ENCODE results near the gene FAM13B. TPM values are rescaled to one million over a fixed set of nuclear protein-coding genes. Genes with fewer than 3 reads are reported as not detected.
"Not testable (repeated sequence)": the region's sequence is repeated elsewhere in the genome, so short reads cannot be mapped to it uniquely, and the experiment has no call there.

Gene FAM13B
- polyA plus RNA-seq, 10 donors, result 17.1 to 26.6 (median 23.9) TPM

- no peak for DNase-seq
Measured at GRCh38 chr5:137975208-137975607, 57.7 kb downstream of the FAM13B start.

DNA sequence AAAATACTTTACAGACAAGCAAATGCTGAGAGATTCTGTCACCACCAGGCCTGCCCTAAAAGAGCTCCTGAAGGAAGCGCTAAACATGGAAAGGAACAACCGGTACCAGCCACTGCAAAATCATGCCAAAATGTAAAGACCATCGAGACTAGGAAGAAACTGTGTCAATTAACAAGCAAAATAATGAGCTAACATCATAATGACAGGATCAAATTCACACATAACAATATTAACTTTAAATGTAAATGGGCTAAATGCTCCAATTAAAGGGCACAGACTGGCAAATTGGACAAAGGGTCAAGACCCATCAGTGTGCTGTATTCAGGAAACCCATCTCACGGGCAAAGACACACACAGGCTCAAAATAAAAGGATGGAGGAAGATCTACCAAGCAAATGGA is 62.5 kb downstream of the FAM13B start:
- not testable (repeated sequence) for DNase-seq

GRCh38 chr5:137960819-137961218 is 72.1 kb downstream of the FAM13B start:
- DNase-seq, result no peak

DNA sequence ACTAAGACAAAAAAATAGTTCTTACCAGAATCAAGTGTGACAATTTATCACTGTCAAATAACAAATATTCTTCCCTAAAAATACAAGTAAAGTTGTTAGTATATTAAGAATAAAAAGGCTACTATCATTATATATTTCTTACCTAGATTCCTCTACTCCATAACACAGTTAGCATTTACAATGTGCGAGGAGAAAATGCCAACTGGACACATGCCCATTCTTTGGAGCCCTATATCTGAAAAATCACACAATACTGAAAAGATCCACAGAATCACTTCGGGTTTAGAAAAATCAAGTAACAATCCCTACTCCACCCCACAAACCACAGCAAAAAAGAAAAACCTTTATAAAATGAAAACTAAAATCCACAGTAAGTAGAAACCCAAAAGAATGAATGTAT is 72.7 kb downstream of the FAM13B start:
- no peak for DNase-seq

DNA sequence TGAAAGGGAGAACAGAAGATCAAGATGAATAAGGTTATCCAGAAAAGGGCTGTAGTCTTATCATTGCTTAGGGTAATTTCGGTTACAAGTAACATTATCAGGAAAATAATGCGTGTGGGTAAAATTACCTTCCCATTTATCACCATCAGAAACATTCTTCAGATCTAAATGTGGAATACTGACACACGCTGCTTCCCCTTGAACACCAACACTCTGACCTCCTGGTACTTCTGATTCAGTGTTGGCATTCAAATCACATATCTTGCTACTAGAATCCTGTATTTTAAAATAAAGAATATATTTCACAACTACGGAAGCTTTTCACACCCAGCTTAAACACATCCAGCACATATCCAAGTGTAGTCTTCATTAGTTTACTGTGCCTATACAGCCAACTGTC is 73.4 kb downstream of the FAM13B start:
- DNase-seq, result no peak

DNA sequence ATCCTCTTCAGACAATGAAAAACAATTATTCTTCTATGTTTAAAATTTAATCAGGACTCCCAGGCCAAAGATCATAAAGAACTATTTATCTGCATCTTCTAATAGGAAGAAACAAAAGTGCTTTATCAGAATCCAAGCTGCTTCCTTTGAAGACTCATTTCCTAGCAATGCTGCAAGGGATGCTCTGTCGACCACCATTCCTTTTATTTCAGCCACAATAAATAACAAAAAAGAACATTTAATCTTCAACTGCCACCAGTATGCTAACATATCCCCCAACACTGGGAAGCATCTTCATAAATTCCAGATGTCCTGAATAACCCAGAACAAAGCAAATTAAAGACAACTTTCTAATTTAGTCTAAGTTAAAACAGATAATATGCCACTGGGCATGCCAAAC is 74.9 kb downstream of the FAM13B start:
- no peak for DNase-seq

DNA sequence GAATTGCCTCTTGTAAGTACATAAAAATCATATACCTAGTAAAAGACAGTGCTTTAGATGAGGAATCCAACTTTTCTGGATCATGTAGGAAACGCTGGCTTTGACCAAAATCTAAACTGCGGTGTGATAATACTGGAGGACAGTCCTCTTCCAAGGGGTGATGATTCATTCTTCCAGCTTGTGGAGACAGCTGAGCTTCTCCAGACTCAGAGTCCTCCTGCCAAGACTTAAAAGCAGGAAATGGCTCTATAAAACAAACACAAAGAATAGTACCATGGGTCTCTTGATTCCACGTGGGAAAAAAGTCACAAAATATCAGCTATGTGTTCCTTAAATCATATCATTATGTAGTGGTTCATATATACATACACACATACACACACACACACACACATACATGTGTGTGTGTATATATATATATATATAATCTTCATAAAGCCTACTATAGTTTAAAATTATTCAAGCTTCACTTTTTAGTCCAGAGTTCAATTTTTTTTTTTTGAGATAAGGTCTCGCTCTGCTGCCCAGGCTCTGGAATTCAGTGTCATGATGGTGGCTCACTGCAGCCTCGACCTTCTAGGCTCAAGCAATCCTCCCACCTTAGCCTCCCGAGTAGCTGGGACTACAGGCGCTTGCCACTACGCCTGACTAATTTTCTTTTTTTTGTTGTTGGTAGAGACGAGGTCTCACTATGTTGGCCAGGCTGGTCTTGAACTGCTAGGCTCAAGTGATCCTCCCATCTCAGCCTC is 78.6 kb downstream of the FAM13B start:
- DNase-seq, result peak; percentile 30 to 60 (median 60)

DNA sequence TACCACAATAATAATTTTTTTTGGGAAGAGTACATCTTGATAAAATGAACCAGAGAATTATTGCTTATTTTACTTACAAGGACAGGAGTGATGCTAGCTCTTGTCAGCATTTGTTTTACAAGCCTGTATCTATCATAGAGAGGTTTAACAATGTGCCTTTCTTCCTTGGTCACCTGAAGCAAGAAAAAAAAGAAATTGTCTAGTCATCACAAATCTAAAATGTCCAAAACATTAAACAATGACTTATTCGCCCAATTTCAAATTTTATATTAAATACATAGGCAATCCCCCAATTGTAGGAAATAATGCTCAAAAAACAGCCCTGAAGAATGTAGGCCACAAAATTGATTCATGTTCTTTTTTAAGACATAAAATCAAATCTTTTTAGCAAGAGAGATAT is 87.1 kb downstream of the FAM13B start:
- no peak for DNase-seq

DNA sequence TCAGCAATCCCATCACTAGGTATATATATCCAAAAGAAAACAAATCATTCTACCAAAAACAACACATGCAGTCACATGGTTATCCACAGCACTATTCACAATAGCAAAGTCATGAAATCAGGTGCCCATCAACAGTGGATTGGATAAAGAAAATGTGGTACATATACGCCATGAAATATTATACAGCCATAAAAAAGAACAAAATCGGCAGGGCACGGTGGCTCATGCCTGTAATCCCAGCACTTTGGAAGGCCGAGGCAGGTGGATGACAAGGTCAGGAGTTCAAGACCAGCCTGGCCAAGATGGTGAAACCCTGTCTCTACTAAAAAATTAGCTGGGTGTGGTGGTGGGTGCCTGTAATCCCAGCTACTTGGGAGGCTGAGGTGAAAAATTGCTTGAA is 88.6 kb downstream of the FAM13B start:
- not testable (repeated sequence) for DNase-seq

- no peak for DNase-seq
Measured at GRCh38 chr5:137939331-137939730, 93.5 kb downstream of the FAM13B start.

DNA sequence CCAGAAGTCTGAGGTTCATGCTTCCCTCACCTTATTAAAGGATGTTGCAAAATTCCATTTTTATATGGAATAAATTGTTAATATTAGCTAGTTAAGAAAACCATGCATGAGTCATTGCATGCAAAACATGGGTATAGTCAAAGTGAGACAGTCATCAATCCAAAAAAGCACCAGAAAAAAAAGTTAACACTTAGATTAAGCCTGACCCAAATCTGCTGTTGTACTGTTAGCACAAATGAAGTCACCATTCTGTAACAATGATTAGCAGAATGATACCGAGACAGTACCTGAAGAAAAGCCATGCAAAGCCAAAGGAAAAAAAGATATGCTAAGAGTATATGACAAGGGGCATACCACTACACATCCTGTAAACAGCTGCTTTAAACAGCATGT is 94.1 kb downstream of the FAM13B start:
- DNase-seq, result no peak

DNA sequence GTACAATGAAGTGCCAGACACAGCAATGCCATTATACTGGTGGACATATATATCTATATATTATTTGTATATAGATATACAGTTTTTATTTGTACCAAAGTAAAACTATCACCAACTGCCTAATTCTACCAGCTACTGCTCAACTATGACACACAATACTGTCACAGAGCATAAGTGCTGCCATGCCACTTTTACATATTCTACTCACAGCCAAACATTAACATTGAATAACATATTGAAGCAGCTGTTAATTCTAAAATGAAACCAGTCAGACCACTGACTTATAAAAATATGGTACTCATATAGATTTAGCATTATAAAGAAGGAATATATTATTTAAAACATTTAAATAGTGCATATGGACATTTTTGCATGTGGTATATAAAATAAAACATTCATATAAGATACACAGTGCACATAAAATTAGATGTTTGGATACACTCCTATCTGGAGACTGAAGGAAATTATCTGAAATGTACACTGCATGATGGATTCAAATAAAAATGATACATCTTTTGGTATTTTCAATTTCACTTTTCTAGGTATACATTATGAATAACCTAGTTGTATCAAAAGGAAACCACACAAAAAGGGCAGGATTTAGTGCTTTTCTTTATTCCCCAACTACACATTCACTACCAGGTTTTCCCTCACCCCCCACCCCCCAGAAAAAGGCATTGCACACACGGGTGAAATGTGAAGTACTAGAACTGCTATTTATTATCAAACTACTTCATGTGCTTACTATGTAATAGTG is 94.7 kb downstream of the FAM13B start:
- DNase-seq, result no peak

DNA sequence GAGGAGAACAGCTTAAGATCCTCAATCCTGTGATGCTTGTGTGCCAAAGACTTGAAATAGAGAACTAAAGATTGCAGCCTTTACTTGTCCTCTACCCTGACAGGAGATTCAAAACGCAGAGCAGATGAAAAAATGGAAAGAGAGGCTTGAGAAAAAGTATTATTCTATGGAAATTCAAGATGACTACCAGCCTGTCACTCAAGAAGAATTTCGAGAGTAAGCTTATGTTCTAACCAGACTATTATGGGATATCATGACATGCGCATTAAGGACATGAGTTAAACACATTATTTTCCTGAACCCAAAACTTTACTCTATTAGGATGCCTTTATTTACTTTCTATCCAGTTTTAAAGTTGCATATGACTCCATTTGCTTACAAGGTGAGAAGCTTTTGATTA is 97.2 kb downstream of the FAM13B start:
- no peak for DNase-seq

GRCh38 chr5:137935190-137935589 is 97.7 kb downstream of the FAM13B start:
- no peak for DNase-seq

GRCh38 chr5:137933491-137933911 is 99.4 kb downstream of the FAM13B start:
- peak in 2 of 3 donors; percentile 5 to 10 for DNase-seq

DNA sequence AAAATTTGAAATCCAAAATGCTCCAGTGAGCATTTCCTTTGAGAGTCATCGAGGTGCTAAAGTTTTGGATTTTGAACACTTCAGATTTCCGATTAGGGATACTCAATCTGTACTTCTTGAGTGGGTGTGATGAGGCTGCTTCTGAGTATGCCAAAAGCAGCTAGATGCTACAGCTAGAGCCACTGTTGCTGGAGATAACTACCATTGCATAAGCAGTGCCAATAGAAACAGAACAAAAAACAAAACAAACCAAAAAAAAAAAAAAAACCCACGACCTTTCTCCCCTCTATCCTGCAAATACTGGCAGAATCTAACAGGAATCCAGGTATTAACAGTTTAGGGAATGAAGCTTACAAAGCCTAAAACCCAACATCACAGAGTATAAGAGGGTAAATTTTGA is 100.1 kb downstream of the FAM13B start:
- DNase-seq, result no peak

DNA sequence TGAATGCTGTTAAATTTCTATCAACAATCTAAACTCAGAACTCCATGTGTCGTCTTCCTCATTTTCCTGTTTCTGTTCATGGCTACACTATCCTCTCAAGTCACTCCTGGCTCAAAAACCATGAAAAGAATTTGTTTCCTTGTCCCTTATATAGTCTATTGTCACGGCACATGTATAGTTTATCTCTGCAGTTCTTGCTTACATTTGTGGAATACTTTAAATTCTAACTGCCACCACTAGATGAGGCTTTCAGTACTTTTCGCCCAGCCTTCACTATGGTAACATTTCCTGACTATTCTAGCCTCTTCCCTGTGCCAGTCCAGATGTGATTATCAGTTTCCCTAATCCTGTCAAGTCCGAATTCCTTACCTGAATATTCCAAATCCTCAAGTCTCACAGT is 109.0 kb downstream of the FAM13B start:
- DNase-seq, result no peak

GRCh38 chr5:137921931-137922330 is 110.9 kb downstream of the FAM13B start:
- peak in 1 of 3 donors; percentile 5 for DNase-seq

DNA sequence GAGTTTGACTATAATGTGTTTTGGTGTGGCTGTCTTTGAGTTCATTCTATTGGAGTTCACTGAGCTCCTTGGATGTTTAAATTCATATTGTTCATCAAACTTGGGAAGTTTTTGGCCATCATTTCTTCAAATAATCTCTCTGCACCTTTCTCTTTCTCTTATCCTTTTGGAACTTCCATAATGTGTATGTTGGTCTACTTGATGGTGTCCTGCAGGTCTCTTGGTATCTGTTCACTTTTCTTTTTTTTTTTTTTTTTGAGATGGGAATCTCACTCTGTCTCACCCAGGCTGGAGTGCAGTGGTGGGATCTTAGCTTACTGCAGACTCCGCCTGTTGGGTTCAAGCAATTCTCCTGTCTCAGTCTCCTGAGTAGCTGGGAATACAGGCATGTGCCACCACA is 116.0 kb downstream of the FAM13B start:
- DNase-seq, result no peak

- no peak for DNase-seq
Measured at GRCh38 chr5:137914758-137915157, 118.1 kb downstream of the FAM13B start.

GRCh38 chr5:137902408-137903133 is 130.3 kb downstream of the FAM13B start:
- no peak for DNase-seq

DNA sequence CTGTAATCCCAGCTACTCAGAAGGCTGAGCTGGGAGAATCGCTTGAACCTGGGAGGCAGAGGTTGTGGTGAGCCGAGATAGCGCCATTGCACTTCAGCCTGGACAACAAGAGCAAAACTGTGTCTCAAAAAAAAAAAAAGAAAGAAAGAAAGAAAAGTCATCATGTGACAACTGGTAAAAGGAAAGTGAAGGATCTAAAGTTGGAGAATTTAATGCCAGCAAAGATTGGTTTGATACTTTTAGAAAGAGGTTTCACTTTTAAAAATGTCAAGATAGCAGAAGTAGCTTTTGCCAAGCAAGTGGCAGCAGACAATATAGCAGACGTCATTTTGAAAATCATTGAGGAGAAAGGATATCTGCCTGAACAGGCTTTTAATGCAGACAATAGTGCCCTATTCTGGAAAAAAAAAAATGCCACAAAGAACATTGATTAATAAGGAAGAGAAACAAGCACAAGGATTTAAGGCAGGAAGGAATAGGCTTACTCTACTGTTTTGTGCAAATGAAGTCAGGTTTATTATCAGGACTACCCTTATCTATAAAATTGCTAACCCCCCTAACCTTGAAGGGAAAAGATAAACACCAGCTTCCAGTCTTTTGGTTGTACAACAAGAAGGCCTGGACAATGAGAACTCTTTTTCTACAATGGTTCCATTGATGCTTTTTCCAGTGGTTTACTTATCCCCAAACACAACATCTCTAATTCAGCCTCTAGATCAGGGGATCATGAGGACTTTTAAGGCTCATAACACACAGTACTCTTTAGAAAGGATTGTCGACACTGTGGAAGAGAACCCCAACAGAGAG is 131.7 kb downstream of the FAM13B start:
- DNase-seq, result no peak

Data from muscle of back (tissue), 11 donors.